ENCODE results near the gene PLD4.

- TF ChIP-seq CTCF (conservative IDR thresholded peaks at IDR 0.05 in 1 of 2, IDR thresholded peaks at IDR 0.05 in 1 of 2; ENCODE audit: extremely low read depth in 1 of 2, insufficient read depth in 1 of 2, low read depth in 1 of 2, low read length in 2 of 2) (no peak), EZH2 (IDR thresholded peaks at IDR 0.05; ENCODE audit: borderline replicate concordance, low read length) (no peak)
Measured at GRCh38 chr14:104893435-104894207, 31.1 kb upstream of the PLD4 start.
